ENCODE measurements around the gene OR51M1. TPM values are rescaled to one million over a fixed set of nuclear protein-coding genes. Genes with fewer than 3 reads are reported as not detected.
"Not testable (repeated sequence)": the region's sequence is repeated elsewhere in the genome, so short reads cannot be mapped to it uniquely, and the experiment has no call there.

Gene OR51M1
- total and polyA plus RNA-seq, 9 of the 15 experiments (the other 6 are each of a cell fraction or from before 2014, with no cell fraction given): 0.01 to 0.18 (median 0.04) TPM; not detected in 6

- ChIA-PET POLR2A (interaction anchor here (1.1 kb wide), 1 partner anchor 155 kb away, joined by 3 read pairs; no protein-coding TSS in a partner anchor), CTCF (ENCODE audit: low intra/inter-chr PET ratio) (no interaction called here)
- no TSS peak for BruUV-seq (replicated peaks)
- FAIRE-seq: peak; percentile 69
- Histone ChIP-seq H3K4me2 (ENCODE audit: insufficient read depth, low read length) (no peak overlapping the region), H3K4me1 (replicated peaks in 1 of 2; ENCODE audit: control insufficient read depth in 2 of 2, insufficient read depth in 2 of 2, low read length in 2 of 2) (peaks cover 5 to 37% of the 10 kb centered on the region in 2 experiments; a peak in 3 of 5 replicates), H4K20me1 (replicated peaks; ENCODE audit: control insufficient read depth, insufficient read depth, low read length) (no peaks in the 10 kb centered on the region), H3K9me1 (ENCODE audit: control insufficient read depth, insufficient read depth, low read length) (no peaks in the 10 kb centered on the region), H3K27me3 (ENCODE audit: control insufficient read depth in 2 of 2, insufficient read depth in 2 of 2, low read length in 2 of 2) (no peaks in the 10 kb centered on the region), H3K36me3 (ENCODE audit: control insufficient read depth, insufficient read depth, low read length) (peaks cover 65% of the 10 kb centered on the region), H3K79me2 (ENCODE audit: control insufficient read depth, insufficient read depth, low read length) (peaks cover 75% of the 10 kb centered on the region), H3K4me3 (no peak overlapping the region), H3K27ac (ENCODE audit: extremely low read depth, low read depth, low read length) (peak overlapping the region; percentile 29; the same call in 2 of the 3 replicates), H3K9ac (ENCODE audit: insufficient read depth in 1 of 2, low read depth in 2 of 2, low read length in 2 of 2) (0 out of 4 replicates have a peak overlapping the region, but pooled peaks of 1 of the 2 experiments have one; percentile 1), H3K9me3 (replicated peaks; ENCODE audit: control insufficient read depth, insufficient read depth, low read depth, low read length) (no peaks in the 10 kb centered on the region), H2AFZ (ENCODE audit: low read depth, low read length) (no peak overlapping the region)
- peak; percentile 37 for ATAC-seq
- TF ChIP-seq CREM (IDR thresholded peaks at IDR 0.05; ENCODE audit: low read depth) (0 out of 2 replicates have a peak, but pooled peaks have one; percentile 11), GABPB2 (CRISPR knock-in tag; conservative IDR thresholded peaks at IDR 0.05) (no peak), CREB1 (IDR thresholded peaks at IDR 0.05) (0 out of 2 replicates have a peak, but pooled peaks have one; percentile 14), CREB1 (CRISPR knock-in tag; IDR thresholded peaks at IDR 0.05) (no peak; the same call in 1 of the 2 replicates), ZNF436 (CRISPR knock-in tag; IDR thresholded peaks at IDR 0.05) (no peak), NFIC (IDR thresholded peaks at IDR 0.05) (0 out of 2 replicates have a peak, but pooled peaks have one; percentile 43)
- WGBS (ENCODE audit: insufficient coverage, low coverage, missing lambda C conversion rate): 35% methylated on average over 2 of the region's 2 CpGs
- intact Hi-C loops (cut with micrococcal nuclease): no loop called here
- in situ Hi-C loops (cut with MboI): no loop called here
- DNase-seq (ENCODE audit: extremely low read depth in 1 of 4, low spot score in 3 of 4): peak in 1 of 4 experiments; percentile 29
These were observed 19.4 kb upstream of the OR51M1 start for GRCh38 chr11:5364214-5364613.

DNA sequence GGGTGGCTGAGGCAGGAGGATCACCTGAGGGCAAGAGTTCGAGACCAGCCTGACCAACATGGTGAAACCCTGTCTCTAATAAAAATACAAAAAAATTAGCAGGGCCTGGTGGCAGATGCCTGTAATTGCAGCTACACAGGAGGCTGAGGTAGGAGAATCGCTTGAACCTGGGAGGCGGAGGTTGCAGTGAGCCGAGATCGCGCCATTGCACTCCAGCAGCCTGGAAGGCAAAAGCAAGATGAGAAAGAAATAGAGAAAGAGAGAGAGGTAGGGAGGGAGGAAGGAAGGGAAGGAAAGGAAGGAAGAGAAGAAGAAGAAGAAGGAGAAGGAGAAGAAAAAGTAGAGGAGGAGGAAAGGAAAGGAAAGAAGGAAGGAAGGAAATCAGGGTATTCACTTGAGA, 17.2 kb upstream of the OR51M1 start:
- peaks cover 5 to 40% of the 10 kb centered on the region in 2 experiments; a peak in 3 of 5 replicates for H3K4me1 ChIP-seq (replicated peaks in 1 of 2; ENCODE audit: control insufficient read depth in 2 of 2, insufficient read depth in 2 of 2, low read length in 2 of 2)
- TF ChIP-seq, protein P1, sequence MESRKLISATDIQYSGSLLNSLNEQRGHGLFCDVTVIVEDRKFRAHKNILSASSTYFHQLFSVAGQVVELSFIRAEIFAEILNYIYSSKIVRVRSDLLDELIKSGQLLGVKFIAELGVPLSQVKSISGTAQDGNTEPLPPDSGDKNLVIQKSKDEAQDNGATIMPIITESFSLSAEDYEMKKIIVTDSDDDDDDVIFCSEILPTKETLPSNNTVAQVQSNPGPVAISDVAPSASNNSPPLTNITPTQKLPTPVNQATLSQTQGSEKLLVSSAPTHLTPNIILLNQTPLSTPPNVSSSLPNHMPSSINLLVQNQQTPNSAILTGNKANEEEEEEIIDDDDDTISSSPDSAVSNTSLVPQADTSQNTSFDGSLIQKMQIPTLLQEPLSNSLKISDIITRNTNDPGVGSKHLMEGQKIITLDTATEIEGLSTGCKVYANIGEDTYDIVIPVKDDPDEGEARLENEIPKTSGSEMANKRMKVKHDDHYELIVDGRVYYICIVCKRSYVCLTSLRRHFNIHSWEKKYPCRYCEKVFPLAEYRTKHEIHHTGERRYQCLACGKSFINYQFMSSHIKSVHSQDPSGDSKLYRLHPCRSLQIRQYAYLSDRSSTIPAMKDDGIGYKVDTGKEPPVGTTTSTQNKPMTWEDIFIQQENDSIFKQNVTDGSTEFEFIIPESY (CRISPR knock-in tag; IDR thresholded peaks at IDR 0.05): peak; percentile 91
- TF ChIP-seq, protein P2, sequence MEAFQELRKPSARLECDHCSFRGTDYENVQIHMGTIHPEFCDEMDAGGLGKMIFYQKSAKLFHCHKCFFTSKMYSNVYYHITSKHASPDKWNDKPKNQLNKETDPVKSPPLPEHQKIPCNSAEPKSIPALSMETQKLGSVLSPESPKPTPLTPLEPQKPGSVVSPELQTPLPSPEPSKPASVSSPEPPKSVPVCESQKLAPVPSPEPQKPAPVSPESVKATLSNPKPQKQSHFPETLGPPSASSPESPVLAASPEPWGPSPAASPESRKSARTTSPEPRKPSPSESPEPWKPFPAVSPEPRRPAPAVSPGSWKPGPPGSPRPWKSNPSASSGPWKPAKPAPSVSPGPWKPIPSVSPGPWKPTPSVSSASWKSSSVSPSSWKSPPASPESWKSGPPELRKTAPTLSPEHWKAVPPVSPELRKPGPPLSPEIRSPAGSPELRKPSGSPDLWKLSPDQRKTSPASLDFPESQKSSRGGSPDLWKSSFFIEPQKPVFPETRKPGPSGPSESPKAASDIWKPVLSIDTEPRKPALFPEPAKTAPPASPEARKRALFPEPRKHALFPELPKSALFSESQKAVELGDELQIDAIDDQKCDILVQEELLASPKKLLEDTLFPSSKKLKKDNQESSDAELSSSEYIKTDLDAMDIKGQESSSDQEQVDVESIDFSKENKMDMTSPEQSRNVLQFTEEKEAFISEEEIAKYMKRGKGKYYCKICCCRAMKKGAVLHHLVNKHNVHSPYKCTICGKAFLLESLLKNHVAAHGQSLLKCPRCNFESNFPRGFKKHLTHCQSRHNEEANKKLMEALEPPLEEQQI (IDR thresholded peaks at IDR 0.05): peak; percentile 59; the same call in 1 of the 2 replicates
- TF ChIP-seq MLLT1 (IDR thresholded peaks at IDR 0.05) (peak in 1 of 2 experiments; percentile 69; a peak in 1 of 4 replicates), CC2D1A (IDR thresholded peaks at IDR 0.05) (0 out of 2 replicates have a peak, but pooled peaks have one; percentile 27)

More for the DNA sequence above, 17.2 kb upstream of the OR51M1 start:
- intact Hi-C loops (cut with micrococcal nuclease): loop anchor here (5.0 kb wide), 1 partner anchor 244 kb away; no protein-coding TSS in a partner anchor
- Histone ChIP-seq H3K79me2 (ENCODE audit: control insufficient read depth, insufficient read depth, low read length) (peaks cover 91% of the 10 kb centered on the region), H3K36me3 (ENCODE audit: control insufficient read depth, insufficient read depth, low read length) (peaks cover 74% of the 10 kb centered on the region)
- FAIRE-seq; H3K4me3 ChIP-seq; ATAC-seq; H3K27me3 ChIP-seq (ENCODE audit: control insufficient read depth in 2 of 2, insufficient read depth in 2 of 2, low read length in 2 of 2); H3K9ac ChIP-seq (ENCODE audit: insufficient read depth in 1 of 2, low read depth in 2 of 2, low read length in 2 of 2); CTCF ChIA-PET (ENCODE audit: low intra/inter-chr PET ratio); H3K9me3 ChIP-seq (replicated peaks; ENCODE audit: control insufficient read depth, insufficient read depth, low read depth, low read length); H2AFZ ChIP-seq (ENCODE audit: low read depth, low read length); H3K4me2 ChIP-seq (ENCODE audit: insufficient read depth, low read length); H3K9me1 ChIP-seq (ENCODE audit: control insufficient read depth, insufficient read depth, low read length); POLR2A ChIA-PET; H3K27ac ChIP-seq (ENCODE audit: extremely low read depth, low read depth, low read length); in situ Hi-C loops (cut with MboI); H4K20me1 ChIP-seq (replicated peaks; ENCODE audit: control insufficient read depth, insufficient read depth, low read length); BruUV-seq (replicated peaks); DNase-seq (ENCODE audit: extremely low read depth in 1 of 4, low spot score in 3 of 4): not testable (repeated sequence)
- 86% methylated on average over 1 of the region's 6 CpGs for WGBS (ENCODE audit: insufficient coverage, low coverage, missing lambda C conversion rate)

Measured in K562 (cell line).